Body of pancreas (tissue), 4 donors: ENCODE results near the gene IWS1. TPM values are rescaled to one million over a fixed set of nuclear protein-coding genes. Genes with fewer than 3 reads are reported as not detected.

Experiments used
- ATAC-seq: fragments of 150-250 bp; one replicate; pipeline ENCODE4 v1.9.1; 2016
- DNase-seq, 4 donors: peaks; one replicate each; pipeline ENCODE4 v3.0.0-alpha.2; 2019
- H3K27ac ChIP-seq, 4 donors: fragments of 200-600 bp; sonication (generic); 1 replicate in 3 of 4; 2 replicates in 1 of 4; pipeline versions ENCODE4 v1.5.1 to v1.6.1; 2016 to 2019; ENCODE audit warnings: mild to moderate bottlenecking in 1 of 4, mixed read lengths in 1 of 4, moderate library complexity in 1 of 4
- H3K27me3 ChIP-seq, 2 donors: fragments of 200-600 bp; sonication (generic); one replicate each; pipeline ENCODE4 v1.6.0; 2016; ENCODE audit warnings: mild to moderate bottlenecking in 1 of 2
- H3K36me3 ChIP-seq, 2 donors: fragments of 200-600 bp; sonication (generic); replicated peaks in 1 of 2; 2 replicates each; pipeline ENCODE4 v1.5.1; 2016; ENCODE audit warnings: low read depth in 2 of 2; ENCODE audit not compliant: insufficient read depth in 1 of 2
- H3K4me1 ChIP-seq: fragments of 200-600 bp; sonication (generic); one replicate; pipeline ENCODE4 v1.6.0; 2016
- H3K4me3 ChIP-seq, 2 donors: fragments of 200-600 bp; sonication (generic); 1 replicate in 1 of 2; 2 replicates in 1 of 2; pipeline ENCODE4 v1.5.1; 2016 to 2019
- H3K9me3 ChIP-seq, 3 donors: fragments of 200-600 bp; sonication (generic); 1 replicate in 2 of 3; 2 replicates in 1 of 3; pipeline ENCODE4 v1.5.1; 2016
- CTCF ChIP-seq, 7 experiments: fragments of 450-650 bp in 4 of 7; fragments of 200-600 bp in 3 of 7; sonication (generic) in 3 of 7; IDR thresholded peaks; one replicate each; pipeline ENCODE4 v1.5.1; 2016 to 2019; ENCODE audit warnings: antibody characterized with exemption in 7 of 7
- POLR2A ChIP-seq, 3 donors: fragments of 450-650 bp; IDR thresholded peaks; one replicate each; pipeline ENCODE4 v1.6.1; 2016; ENCODE audit warnings: antibody characterized with exemption in 3 of 3, mild to moderate bottlenecking in 2 of 3
- WGBS, 2 donors: methylation state at CpG; one replicate each; pipeline ENCODE4 v1.1.5; 2017; 5-methylcytosine and 5-hydroxymethylcytosine counted together
- intact Hi-C: fragments of 100-400 bp; cut with DNase I; formaldehyde crosslinking; loops from one replicate; pipeline ENCODE4 v1.15.1; 2023
- total RNA-seq, 2 donors: library from RNA; depleted of rRNA; stranded (reverse); fragments of >200 nt; gene quantifications; one replicate each; pipeline ENCODE4 v1.1.0, GENCODE V29; 2016

The IWS1 gene
- total RNA-seq, 2 donors from 2014 or later, result 25.9 to 26.7 TPM

- intact Hi-C loops, result no loop called here
- no peak for TF ChIP-seq CTCF (IDR thresholded peaks at IDR 0.05)
- no peak for TF ChIP-seq POLR2A (IDR thresholded peaks at IDR 0.05)
- DNase-seq (no peak), ATAC-seq (no peak)
- H3K4me3 ChIP-seq, result no peak overlapping the region
- no peaks in the 10 kb centered on the region for H3K27me3 ChIP-seq
- H3K4me1 ChIP-seq, result no peaks in the 10 kb centered on the region
- no peaks in the 10 kb centered on the region for H3K36me3 ChIP-seq
- no peaks in the 10 kb centered on the region for H3K9me3 ChIP-seq
- WGBS, 2 donors, result 40 to 70% methylated on average over 2 to 6 of the region's 6 CpGs
- no peak overlapping the region for H3K27ac ChIP-seq
Observed at GRCh38 chr2:127569666-127570065, 43.4 kb upstream of the IWS1 start.

- WGBS, 2 donors, result 75 to 80% methylated on average over 6 of the region's 6 CpGs
- Histone ChIP-seq H3K9me3 (no peaks in the 10 kb centered on the region), H3K27ac (no peak overlapping the region), H3K4me1 (no peaks in the 10 kb centered on the region), H3K36me3 (no peaks in the 10 kb centered on the region), H3K27me3 (no peaks in the 10 kb centered on the region), H3K4me3 (no peak overlapping the region)
- TF ChIP-seq POLR2A (IDR thresholded peaks at IDR 0.05), result no peak
- no peak for TF ChIP-seq CTCF (IDR thresholded peaks at IDR 0.05)
- DNase-seq, result no peak
- ATAC-seq, result no peak
- intact Hi-C loops, result no loop called here
Observed at GRCh38 chr2:127568128-127568527, 41.8 kb upstream of the IWS1 start.

GRCh38 chr2:127567351-127567854 is 41.1 kb upstream of the IWS1 start:
- intact Hi-C loops, result no loop called here
- H3K27ac ChIP-seq, result no peak overlapping the region
- H3K4me3 ChIP-seq, result no peak overlapping the region
- no peaks in the 10 kb centered on the region for H3K27me3 ChIP-seq
- TF ChIP-seq CTCF (IDR thresholded peaks at IDR 0.05), result no peak
- no peak for TF ChIP-seq POLR2A (IDR thresholded peaks at IDR 0.05)
- no peaks in the 10 kb centered on the region for H3K36me3 ChIP-seq
- H3K9me3 ChIP-seq, result no peaks in the 10 kb centered on the region
- no peaks in the 10 kb centered on the region for H3K4me1 ChIP-seq
- no peak for DNase-seq
- no peak for ATAC-seq
- 77 to 81% methylated on average over 3 to 5 of the region's 5 CpGs for WGBS, 2 donors

- Histone ChIP-seq H3K4me1 (no peaks in the 10 kb centered on the region), H3K4me3 (no peak overlapping the region), H3K27ac (no peak overlapping the region), H3K9me3 (no peaks in the 10 kb centered on the region), H3K27me3 (no peaks in the 10 kb centered on the region), H3K36me3 (no peaks in the 10 kb centered on the region)
- no peak for TF ChIP-seq POLR2A (IDR thresholded peaks at IDR 0.05)
- TF ChIP-seq CTCF (IDR thresholded peaks at IDR 0.05), result no peak
- DNase-seq (no peak), ATAC-seq (no peak)
- WGBS, 2 donors, result 72 to 76% methylated on average over 7 to 10 of the region's 10 CpGs
- intact Hi-C loops, result no loop called here
Observed at GRCh38 chr2:127566576-127566975, 40.3 kb upstream of the IWS1 start.

- 95 to 98% methylated on average over 4 to 5 of the region's 5 CpGs for WGBS, 2 donors
- no peak for ATAC-seq
- intact Hi-C loops, result no loop called here
Observed at GRCh38 chr2:127566139-127566417, 39.8 kb upstream of the IWS1 start.

More at GRCh38 chr2:127566139-127566417, 39.8 kb upstream of the IWS1 start:
- Histone ChIP-seq H3K36me3 (no peaks in the 10 kb centered on the region), H3K27ac (no peak overlapping the region), H3K4me1 (no peaks in the 10 kb centered on the region), H3K9me3 (no peaks in the 10 kb centered on the region), H3K27me3 (no peaks in the 10 kb centered on the region), H3K4me3 (no peak overlapping the region)
- DNase-seq, result no peak
- TF ChIP-seq CTCF (IDR thresholded peaks at IDR 0.05) (no peak), POLR2A (IDR thresholded peaks at IDR 0.05) (no peak)
